Suppressor macrophage (primary cell): Measurements from ENCODE around the gene CAPN10.

Experiments used
- DNase-seq, 4 experiments: peaks; one replicate each; pipeline ENCODE4 v3.0.0-alpha.2; 2020 to 2022

The CAPN10 gene

GRCh38 chr2:240640939-240641338, 54.4 kb downstream of the CAPN10 start:
- peak; percentile 67 to 87 (median 78) for DNase-seq

DNA sequence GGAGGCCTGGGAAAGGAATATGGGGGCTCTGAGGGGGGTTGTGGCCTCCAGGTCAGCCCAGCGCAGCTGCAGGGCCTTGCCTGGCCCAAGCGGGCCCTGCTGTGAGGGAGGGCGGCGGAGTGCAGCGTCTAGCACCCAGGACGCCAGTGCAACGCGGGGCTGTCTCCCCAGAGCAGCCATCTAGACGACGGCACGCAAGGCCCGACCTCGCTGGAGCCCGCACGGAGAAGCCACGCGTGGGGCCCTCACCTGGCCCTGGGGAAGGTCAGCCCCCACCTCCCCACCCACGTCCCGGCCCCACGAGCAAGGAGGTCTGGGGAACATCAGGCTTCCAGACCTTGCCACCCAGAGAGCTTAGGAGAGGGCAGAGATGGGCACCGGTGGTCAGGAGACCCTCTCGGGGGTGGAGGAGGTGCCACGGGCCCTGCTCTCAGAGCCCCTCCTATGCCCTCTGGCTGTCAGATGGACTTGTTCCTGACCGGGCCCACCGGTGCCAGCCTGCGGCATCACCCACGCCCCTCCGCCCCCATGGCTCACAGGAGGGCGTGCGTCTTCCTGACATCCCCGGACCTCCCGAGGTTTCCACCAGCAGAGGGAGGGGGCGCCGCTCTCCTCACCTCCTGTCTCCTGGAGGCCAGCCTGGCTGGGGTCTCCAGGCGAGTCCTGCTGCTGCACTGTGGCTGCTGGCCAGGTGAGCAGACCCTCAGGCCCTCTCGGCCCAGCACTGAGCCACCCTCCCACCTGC, 55.7 kb downstream of the CAPN10 start:
- no peak for DNase-seq

DNA sequence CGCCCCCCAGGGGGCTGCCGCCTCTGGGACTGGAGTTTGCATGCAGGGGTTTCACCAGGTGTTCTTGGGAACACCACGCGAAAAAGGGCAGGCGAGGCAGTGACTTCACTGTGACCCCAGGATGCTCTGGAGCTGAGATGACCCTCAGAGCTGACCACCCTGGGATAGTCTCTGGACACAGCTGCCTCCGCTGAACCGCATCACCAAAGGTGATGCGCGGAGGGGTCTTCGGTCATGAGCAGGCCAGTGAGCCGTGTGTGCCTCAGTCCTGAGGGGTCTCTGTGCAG, 56.2 kb downstream of the CAPN10 start:
- DNase-seq = no peak

DNA sequence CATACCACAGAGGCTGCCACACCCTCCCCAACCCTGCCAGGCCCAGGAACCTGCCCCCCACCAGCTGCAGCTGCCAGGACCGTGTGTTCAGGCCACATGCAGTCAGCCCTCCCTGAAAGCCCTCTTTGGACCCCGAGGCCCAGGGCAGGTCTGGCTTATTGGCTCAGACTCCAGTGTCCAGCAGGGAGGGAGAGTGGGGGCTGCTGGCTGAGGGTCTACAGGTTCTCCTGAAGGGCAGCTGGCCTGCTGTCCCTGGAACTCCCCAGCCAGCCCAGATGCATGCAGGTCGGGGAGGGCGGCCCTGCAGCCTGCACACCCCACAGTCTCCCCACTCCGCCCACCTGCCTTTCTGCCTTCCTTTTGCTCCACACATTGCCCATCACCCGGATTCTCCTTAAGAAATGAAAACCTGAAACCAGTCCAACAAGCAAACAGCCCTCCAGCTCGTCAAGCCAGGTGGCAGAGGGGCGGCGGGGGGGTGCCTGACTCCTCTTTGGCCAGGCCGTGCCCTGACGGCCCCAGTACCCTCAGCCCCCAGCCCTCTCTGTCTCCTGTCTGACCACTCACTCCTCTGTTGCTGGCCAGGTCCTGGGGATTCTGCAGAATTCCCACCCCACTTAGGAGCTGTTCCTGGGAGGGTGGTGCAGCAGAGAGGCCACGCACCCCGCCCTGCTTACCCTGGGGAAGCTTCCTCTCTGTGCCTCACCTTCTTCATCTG, 56.7 kb downstream of the CAPN10 start:
- DNase-seq = no peak

DNA sequence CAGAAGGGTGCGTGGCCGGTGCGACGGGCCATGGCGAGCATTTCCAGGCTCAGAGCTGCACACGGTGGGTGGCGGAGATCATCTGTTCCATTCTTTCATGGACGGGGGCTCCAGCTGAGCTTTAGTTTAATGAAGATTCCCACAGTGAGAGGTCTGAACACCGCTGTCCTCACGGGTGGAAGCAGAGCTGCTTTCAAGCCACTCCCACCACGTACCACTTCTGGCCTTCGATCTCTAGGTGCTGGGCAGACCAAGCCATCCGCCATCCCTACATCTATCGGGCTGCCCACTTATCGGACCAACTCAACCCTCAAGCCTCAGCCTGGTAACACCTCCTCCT, 57.2 kb downstream of the CAPN10 start:
- no peak for DNase-seq

DNA sequence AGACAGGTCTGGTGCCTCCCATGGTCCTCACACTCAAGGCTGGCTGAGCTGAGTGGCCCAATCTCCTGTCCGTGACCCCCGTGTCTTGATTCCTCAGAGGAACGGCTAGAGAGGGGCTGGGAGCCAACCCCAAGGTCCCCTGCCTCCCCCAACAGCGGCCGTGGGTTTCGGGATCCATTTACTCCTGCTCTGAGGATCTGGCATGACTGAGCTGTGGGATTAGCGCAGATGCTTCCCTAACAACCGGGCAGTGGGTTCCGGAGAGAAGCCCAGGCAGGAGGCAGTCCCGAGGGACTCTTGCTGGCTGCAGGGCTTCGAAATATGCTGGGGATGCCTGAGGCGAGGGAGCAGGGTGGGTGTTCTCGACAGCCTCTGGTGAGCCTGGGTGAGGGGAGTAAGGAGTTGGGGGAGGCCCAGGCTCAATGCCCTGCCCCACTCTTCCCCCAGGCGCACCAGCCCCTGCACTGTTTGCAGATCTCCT, 57.7 kb downstream of the CAPN10 start:
- DNase-seq = no peak

DNA sequence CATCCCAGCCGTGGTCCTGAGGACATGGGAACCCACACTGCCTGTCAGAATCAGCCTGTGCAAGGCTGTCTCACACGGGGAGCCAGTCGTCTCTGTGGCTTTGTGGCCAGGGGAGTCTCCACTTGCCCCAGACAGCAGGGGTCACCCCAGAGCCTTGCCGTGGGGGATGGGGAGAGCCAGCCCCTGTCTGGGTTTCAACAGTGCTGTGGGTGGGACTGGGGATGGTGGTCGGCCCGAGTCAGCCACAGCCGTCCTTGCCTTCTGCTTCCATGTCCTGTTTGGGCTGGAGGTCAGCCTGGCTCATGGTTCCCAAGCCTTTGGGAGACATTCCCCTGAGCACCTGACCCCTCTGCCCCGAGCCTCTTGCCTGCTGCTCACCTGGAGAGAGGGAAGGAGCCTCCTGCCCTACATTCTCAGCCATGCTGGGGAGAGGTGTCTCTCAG, 58.3 kb downstream of the CAPN10 start:
- DNase-seq = no peak

- no peak for DNase-seq
These were observed 58.8 kb downstream of the CAPN10 start for GRCh38 chr2:240645346-240645745.

DNA sequence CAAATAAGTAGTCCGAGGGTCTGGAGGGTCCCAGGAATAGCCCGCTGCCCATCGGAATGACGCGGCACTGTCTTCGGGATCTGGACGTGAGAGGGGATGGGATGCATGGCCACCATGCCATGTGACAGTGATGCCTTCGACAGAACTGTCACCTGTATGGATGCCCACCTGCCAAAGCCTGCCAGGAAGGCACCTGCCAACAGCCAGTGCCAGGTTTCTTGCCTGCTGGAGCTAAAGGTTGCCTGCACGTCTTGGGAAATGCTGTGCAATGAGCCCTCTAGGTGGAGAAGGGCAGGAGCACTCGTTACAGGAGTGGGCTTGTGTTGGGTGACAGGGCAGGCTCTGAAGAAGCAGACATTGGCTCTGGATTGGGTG, 59.3 kb downstream of the CAPN10 start:
- no peak for DNase-seq

DNA sequence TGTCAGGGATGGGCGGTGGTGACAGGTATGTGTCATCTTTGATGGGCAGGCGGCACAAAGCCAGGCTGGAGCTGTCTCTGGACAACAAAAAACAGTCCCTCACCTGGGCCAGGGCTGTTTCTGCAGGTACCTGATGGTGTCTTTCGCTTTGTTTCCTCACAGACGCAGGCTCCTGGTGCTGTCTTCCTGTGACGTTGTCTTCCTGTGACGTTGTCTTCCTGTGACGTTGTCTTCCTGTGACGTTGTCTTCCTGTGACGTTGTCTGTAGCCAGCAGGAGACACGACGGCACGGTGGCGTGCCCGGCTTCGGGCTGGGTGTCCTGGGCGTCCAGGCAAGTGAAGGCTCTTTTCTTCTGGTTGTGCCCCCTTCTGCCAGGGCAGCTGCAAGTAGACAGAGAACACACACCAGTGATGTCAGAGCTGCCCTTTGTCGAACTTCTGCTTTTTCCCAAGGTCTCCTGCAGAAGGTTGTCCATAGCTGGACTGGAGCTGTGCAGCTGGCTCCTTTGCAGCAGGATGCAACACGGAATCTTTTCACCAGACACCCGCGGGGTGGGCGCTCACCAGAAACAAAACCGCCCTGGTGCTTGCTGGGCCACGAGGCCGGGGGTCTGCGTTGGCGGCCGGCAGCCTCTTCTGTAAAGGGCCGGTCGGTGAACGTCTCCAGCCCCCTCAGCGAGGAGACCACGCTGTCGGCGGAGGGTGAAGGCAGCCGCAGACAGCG, 59.8 kb downstream of the CAPN10 start:
- peak; percentile 60 to 78 (median 73) for DNase-seq

GRCh38 chr2:240646900-240647502, 60.5 kb downstream of the CAPN10 start:
- no peak for DNase-seq

- DNase-seq = no peak
These were observed 61.1 kb downstream of the CAPN10 start for GRCh38 chr2:240647503-240648154.

DNA sequence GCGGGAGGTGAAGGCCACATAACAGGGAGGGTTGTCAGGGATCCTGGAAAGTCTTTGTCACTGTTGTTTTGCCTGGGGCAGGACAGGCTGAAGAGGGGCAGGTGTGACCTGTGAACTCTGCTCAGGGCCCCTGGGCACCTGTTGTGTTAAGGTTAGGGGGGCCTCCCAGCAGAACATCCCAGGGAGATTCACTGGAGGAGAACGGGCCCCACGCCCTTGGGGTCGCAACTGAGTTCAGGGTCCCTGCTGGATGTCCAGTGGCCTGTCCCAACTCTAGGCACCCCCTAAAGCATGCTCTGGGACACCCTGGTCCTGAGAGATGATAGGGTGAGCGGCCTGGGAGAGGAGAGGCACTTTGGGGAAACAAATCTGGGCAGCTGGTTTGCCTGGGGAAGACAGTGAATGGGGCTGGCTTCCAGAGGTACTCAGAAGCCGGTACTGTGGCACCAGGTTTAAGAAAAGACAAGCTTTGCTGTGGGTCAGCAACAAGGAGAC, 61.7 kb downstream of the CAPN10 start:
- no peak for DNase-seq
